ENCODE data around the gene PCDHGA9.

- no peak for TF ChIP-seq CTCF (IDR thresholded peaks at IDR 0.05; ENCODE audit: insufficient read depth, low read length)
- no peak for TF ChIP-seq GABPA (IDR thresholded peaks at IDR 0.05; ENCODE audit: low read depth)
Measured at GRCh38 chr5:141374627-141375026, 28.0 kb upstream of the PCDHGA9 start.
